ENCODE data around the gene KCNJ11. TPM values are rescaled to one million over a fixed set of nuclear protein-coding genes. Genes with fewer than 3 reads are reported as not detected.

KCNJ11 gene
- polyA plus RNA-seq, 1 donor (not counting 4 experiments of a cell fraction or from before 2014, with no cell fraction given), result 0.03 TPM

DNA sequence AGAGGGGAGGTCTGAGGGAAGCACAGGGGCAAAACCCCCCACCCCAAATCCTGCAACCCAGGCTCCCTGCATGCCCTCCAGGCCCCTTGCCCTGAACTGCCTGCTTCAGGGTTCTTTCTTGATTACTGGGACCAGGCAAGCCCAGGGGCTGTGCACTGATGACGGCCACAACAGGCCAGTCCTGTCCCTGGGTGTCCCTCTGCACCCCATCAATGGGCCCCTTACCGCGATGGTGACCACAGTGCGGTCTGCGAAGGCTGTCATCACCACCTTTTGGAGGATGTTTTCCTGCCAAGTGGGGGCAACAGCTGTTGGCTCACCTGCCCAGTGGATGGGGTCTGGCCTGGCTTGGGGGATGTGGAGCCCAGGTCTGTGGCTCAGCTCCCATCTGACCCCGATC is 5.0 kb upstream of the KCNJ11 start:
- H3K4me1 ChIP-seq (ENCODE audit: control insufficient read depth, extremely low read depth, insufficient read depth, low read length), result no peaks in the 10 kb centered on the region
- TF ChIP-seq, protein P1, sequence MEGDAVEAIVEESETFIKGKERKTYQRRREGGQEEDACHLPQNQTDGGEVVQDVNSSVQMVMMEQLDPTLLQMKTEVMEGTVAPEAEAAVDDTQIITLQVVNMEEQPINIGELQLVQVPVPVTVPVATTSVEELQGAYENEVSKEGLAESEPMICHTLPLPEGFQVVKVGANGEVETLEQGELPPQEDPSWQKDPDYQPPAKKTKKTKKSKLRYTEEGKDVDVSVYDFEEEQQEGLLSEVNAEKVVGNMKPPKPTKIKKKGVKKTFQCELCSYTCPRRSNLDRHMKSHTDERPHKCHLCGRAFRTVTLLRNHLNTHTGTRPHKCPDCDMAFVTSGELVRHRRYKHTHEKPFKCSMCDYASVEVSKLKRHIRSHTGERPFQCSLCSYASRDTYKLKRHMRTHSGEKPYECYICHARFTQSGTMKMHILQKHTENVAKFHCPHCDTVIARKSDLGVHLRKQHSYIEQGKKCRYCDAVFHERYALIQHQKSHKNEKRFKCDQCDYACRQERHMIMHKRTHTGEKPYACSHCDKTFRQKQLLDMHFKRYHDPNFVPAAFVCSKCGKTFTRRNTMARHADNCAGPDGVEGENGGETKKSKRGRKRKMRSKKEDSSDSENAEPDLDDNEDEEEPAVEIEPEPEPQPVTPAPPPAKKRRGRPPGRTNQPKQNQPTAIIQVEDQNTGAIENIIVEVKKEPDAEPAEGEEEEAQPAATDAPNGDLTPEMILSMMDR (optimal IDR thresholded peaks at IDR 0.05 in 1 of 3, IDR thresholded peaks at IDR 0.05 in 1 of 3, conservative IDR thresholded peaks at IDR 0.05 in 1 of 3; ENCODE audit: extremely low read depth in 1 of 3, insufficient read depth in 2 of 3, low read length in 3 of 3), result no peak
- TF ChIP-seq EZH2 (IDR thresholded peaks at IDR 0.05; ENCODE audit: low read length), result no peak
- DNase-seq (ENCODE audit: low read depth, low spot score) (no peak), FAIRE-seq (no peak)
- dilution Hi-C loops (cut with MboI; ENCODE audit: extremely low pct_ligation_motif_present, low sequenced_read_pairs), result no loop called here
- peaks cover 6% of the 10 kb centered on the region for H3K27me3 ChIP-seq (ENCODE audit: control insufficient read depth, extremely low read depth, insufficient read depth, low read length)
- H3K36me3 ChIP-seq (ENCODE audit: control insufficient read depth in 2 of 2, extremely low read depth in 1 of 2, insufficient read depth in 2 of 2, low read length in 2 of 2), result no peaks in the 10 kb centered on the region
- no peak overlapping the region for H3K4me3 ChIP-seq (ENCODE audit: control insufficient read depth in 2 of 3, extremely low read depth in 1 of 3, insufficient read depth in 2 of 3, low read depth in 1 of 3, low read length in 3 of 3)
- H3K79me2 ChIP-seq (ENCODE audit: control insufficient read depth, insufficient read depth, low read length), result no peaks in the 10 kb centered on the region
- H2AFZ ChIP-seq (ENCODE audit: control insufficient read depth, low read length), result no peak overlapping the region
- no peaks in the 10 kb centered on the region for H3K9me3 ChIP-seq (ENCODE audit: control insufficient read depth, low read depth, low read length)
- no peaks in the 10 kb centered on the region for H3K9me1 ChIP-seq (ENCODE audit: control insufficient read depth, extremely low read depth, insufficient read depth, low read length)
- H3K4me2 ChIP-seq (ENCODE audit: control insufficient read depth, extremely low read depth, insufficient read depth, low read depth, low read length), result no peak overlapping the region
- no peaks in the 10 kb centered on the region for H4K20me1 ChIP-seq (ENCODE audit: control insufficient read depth, extremely low read depth, insufficient read depth, low read length)
- no peak overlapping the region for H3K27ac ChIP-seq (ENCODE audit: control insufficient read depth, insufficient read depth, low read length)
- no peak overlapping the region for H3K9ac ChIP-seq (ENCODE audit: control insufficient read depth, extremely low read depth, insufficient read depth, low read length)

DNA sequence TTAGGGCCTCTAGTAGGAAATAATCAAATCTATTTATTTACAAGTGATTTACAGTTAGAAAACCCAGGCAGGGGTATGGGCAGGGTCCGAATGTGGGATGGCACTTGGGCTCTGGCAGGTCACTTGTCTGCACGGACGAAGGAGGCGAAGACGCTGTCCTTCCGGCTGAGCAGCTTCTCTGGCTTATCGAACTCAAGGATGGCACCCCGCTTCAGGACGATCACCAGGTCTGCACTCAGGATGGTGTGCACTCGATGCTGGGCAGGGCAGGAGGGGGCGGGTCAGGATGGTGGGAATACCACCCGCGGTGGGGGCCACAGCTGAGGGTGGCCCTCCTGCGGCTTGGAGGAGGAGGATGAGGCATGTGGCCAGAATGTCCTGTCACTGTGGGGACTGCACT is 4.4 kb upstream of the KCNJ11 start:
- DNase-seq (ENCODE audit: low read depth, low spot score) (no peak), FAIRE-seq (no peak)
- no peaks in the 10 kb centered on the region for H4K20me1 ChIP-seq (ENCODE audit: control insufficient read depth, extremely low read depth, insufficient read depth, low read length)
- H3K27me3 ChIP-seq (ENCODE audit: control insufficient read depth, extremely low read depth, insufficient read depth, low read length), result peaks cover 9% of the 10 kb centered on the region
- H3K9me1 ChIP-seq (ENCODE audit: control insufficient read depth, extremely low read depth, insufficient read depth, low read length), result no peaks in the 10 kb centered on the region
- H2AFZ ChIP-seq (ENCODE audit: control insufficient read depth, low read length), result no peak overlapping the region
- H3K4me1 ChIP-seq (ENCODE audit: control insufficient read depth, extremely low read depth, insufficient read depth, low read length), result no peaks in the 10 kb centered on the region
- H3K9me3 ChIP-seq (ENCODE audit: control insufficient read depth, low read depth, low read length), result no peaks in the 10 kb centered on the region
- no peak overlapping the region for H3K4me2 ChIP-seq (ENCODE audit: control insufficient read depth, extremely low read depth, insufficient read depth, low read depth, low read length)
- H3K4me3 ChIP-seq (ENCODE audit: control insufficient read depth in 2 of 3, extremely low read depth in 1 of 3, insufficient read depth in 2 of 3, low read depth in 1 of 3, low read length in 3 of 3), result no peak overlapping the region
- H3K27ac ChIP-seq (ENCODE audit: control insufficient read depth, insufficient read depth, low read length), result no peak overlapping the region
- dilution Hi-C loops (cut with MboI; ENCODE audit: extremely low pct_ligation_motif_present, low sequenced_read_pairs), result no loop called here
- H3K9ac ChIP-seq (ENCODE audit: control insufficient read depth, extremely low read depth, insufficient read depth, low read length), result no peak overlapping the region
- H3K36me3 ChIP-seq (ENCODE audit: control insufficient read depth in 2 of 2, extremely low read depth in 1 of 2, insufficient read depth in 2 of 2, low read length in 2 of 2), result no peaks in the 10 kb centered on the region
- no peak for TF ChIP-seq EZH2 (IDR thresholded peaks at IDR 0.05; ENCODE audit: low read length)
- TF ChIP-seq, protein P1 (optimal IDR thresholded peaks at IDR 0.05 in 1 of 3, IDR thresholded peaks at IDR 0.05 in 1 of 3, conservative IDR thresholded peaks at IDR 0.05 in 1 of 3; ENCODE audit: extremely low read depth in 1 of 3, insufficient read depth in 2 of 3, low read length in 3 of 3), result no peak
- H3K79me2 ChIP-seq (ENCODE audit: control insufficient read depth, insufficient read depth, low read length), result no peaks in the 10 kb centered on the region
